B cell (primary cell): ENCODE results near the gene CKS2. TPM values are rescaled to one million over a fixed set of nuclear protein-coding genes. Genes with fewer than 3 reads are reported as not detected.

Experiments used
- ATAC-seq: fragments of 200-7000 bp; cut with Tn5 transposase; one replicate; pipeline ENCODE4 v1.10.0; 2021; ENCODE audit warnings: low read depth, mild to moderate bottlenecking, moderate number of reproducible peaks, moderate library complexity
- CTCF ChIA-PET: fragments of 350-600 bp; sonication (Branson Sonifier 250); formaldehyde crosslinking; loops from one replicate; lab custom pipeline; 2021; ENCODE audit warnings: antibody characterized with exemption, inconsistent platforms; lab: Charles Lee
- POLR2A ChIA-PET: fragments of 350-600 bp; sonication (Branson Sonifier 250); formaldehyde crosslinking; loops from one replicate; lab custom pipeline; 2021; ENCODE audit warnings: antibody characterized with exemption; lab: Charles Lee
- DNase-seq: peaks from one replicate; pipeline ENCODE4 v3.0.0; 2013
- H2AFZ ChIP-seq: 2 replicates; pipeline ENCODE4 v1.6.1; 2012; ENCODE audit warnings: mild to moderate bottlenecking, low read depth, low read length; ENCODE audit not compliant: insufficient read depth, poor library complexity, severe bottlenecking
- H3K27ac ChIP-seq, 2 donors: 1 replicate in 1 of 2; 2 replicates in 1 of 2; pipeline ENCODE4 v1.5.1; 2012 to 2013; ENCODE audit warnings: low read length in 2 of 2, mild to moderate bottlenecking in 2 of 2, moderate library complexity in 1 of 2
- H3K27me3 ChIP-seq, 4 experiments: fragments of 200-600 bp in 1 of 4; sonication (generic) in 1 of 4; replicated peaks in 1 of 4; 1 replicate in 2 of 4; 2 replicates in 2 of 4; pipeline versions ENCODE4 v1.6.1 to v1.7.0; 2013 to 2016; ENCODE audit warnings: low read length in 3 of 4, mild to moderate bottlenecking in 2 of 4, mixed read lengths in 1 of 4, moderate library complexity in 1 of 4; ENCODE audit not compliant: insufficient read depth in 4 of 4, control insufficient read depth in 3 of 4; ENCODE audit errors: control extremely low read depth in 1 of 4
- H3K36me3 ChIP-seq, 2 experiments: replicated peaks in 1 of 2; 1 replicate in 1 of 2; 2 replicates in 1 of 2; pipeline versions ENCODE4 v1.6.1 to v1.7.1; 2013; ENCODE audit warnings: low read length in 1 of 2; ENCODE audit not compliant: insufficient read depth in 2 of 2, control insufficient read depth in 1 of 2; ENCODE audit errors: control extremely low read depth in 1 of 2, extremely low read depth in 1 of 2
- H3K4me1 ChIP-seq, 2 donors: fragments of 200-600 bp in 1 of 2; sonication (generic) in 1 of 2; 1 replicate in 1 of 2; 2 replicates in 1 of 2; pipeline versions ENCODE4 v1.5.1 to v1.6.1; 2013 to 2017; ENCODE audit warnings: low read length in 2 of 2; ENCODE audit not compliant: control insufficient read depth in 2 of 2, insufficient read depth in 2 of 2
- H3K4me2 ChIP-seq: replicated peaks from 2 replicates; pipeline ENCODE3; 2012; ENCODE audit warnings: mild to moderate bottlenecking, low read depth, low read length; ENCODE audit not compliant: poor library complexity, severe bottlenecking
- H3K4me3 ChIP-seq, 5 experiments: fragments of 200-600 bp in 1 of 5; sonication (generic) in 1 of 5; 1 replicate in 3 of 5; 2 replicates in 2 of 5; pipeline versions ENCODE4 v1.5.1 to v1.7.0; 2011 to 2016; ENCODE audit warnings: low read length in 4 of 5, mild to moderate bottlenecking in 4 of 5, low read depth in 2 of 5, control low read depth in 1 of 5, moderate library complexity in 1 of 5; ENCODE audit not compliant: insufficient read depth in 1 of 5; ENCODE audit errors: control extremely low read depth in 1 of 5, extremely low read depth in 1 of 5
- H3K79me2 ChIP-seq: fragments of 200-600 bp; sonication (generic); one replicate; pipeline ENCODE4 v1.6.0; 2016; ENCODE audit warnings: low read length; ENCODE audit not compliant: control insufficient read depth, insufficient read depth
- H3K9ac ChIP-seq: fragments of 200-600 bp; sonication (generic); 2 replicates; pipeline ENCODE4 v1.6.1; 2017; ENCODE audit warnings: mild to moderate bottlenecking, low read length, moderate library complexity
- H3K9me3 ChIP-seq, 3 donors: one replicate each; pipeline versions ENCODE4 v1.6.1 to v1.7.1; 2013; ENCODE audit warnings: low read length in 2 of 3; ENCODE audit not compliant: control insufficient read depth in 2 of 3, insufficient read depth in 1 of 3; ENCODE audit errors: control extremely low read depth in 1 of 3
- H4K20me1 ChIP-seq: 2 replicates; pipeline ENCODE4 v1.6.0; 2012; ENCODE audit warnings: mild to moderate bottlenecking, low read length; ENCODE audit not compliant: insufficient read depth, control insufficient read depth, poor library complexity, severe bottlenecking
- H3K27ac Mint-ChIP-seq: one replicate; pipeline ENCODE4 v1.8.0; 2021; ENCODE audit warnings: mixed read lengths
- H3K27me3 Mint-ChIP-seq: one replicate; pipeline ENCODE4 v1.8.0; 2021; ENCODE audit warnings: mixed read lengths
- H3K4me1 Mint-ChIP-seq: one replicate; pipeline ENCODE4 v1.8.0; 2021; ENCODE audit warnings: mixed read lengths
- H3K4me3 Mint-ChIP-seq: one replicate; pipeline ENCODE4 v1.8.0; 2021; ENCODE audit warnings: mixed read lengths
- H3K9me3 Mint-ChIP-seq: one replicate; pipeline ENCODE4 v1.8.0; 2022; ENCODE audit warnings: mixed read lengths; ENCODE audit not compliant: insufficient read depth
- CTCF ChIP-seq: fragments of 200-600 bp; IDR thresholded peaks from one replicate; pipeline ENCODE4 v1.8.0; 2022; ENCODE audit warnings: antibody characterized with exemption, mild to moderate bottlenecking
- EZH2 ChIP-seq: IDR thresholded peaks from 2 replicates; pipeline ENCODE4 v1.6.1; 2012; ENCODE audit warnings: borderline replicate concordance, low read depth, mild to moderate bottlenecking, moderate library complexity, low read length; ENCODE audit not compliant: insufficient read depth, poor library complexity, severe bottlenecking
- WGBS: methylation state at CpG from one replicate; pipeline ENCODE4 v1.1.5; 2013; ENCODE audit warnings: missing lambda C conversion rate; ENCODE audit not compliant: insufficient coverage; 5-methylcytosine and 5-hydroxymethylcytosine counted together
- intact Hi-C: fragments of 100-400 bp; cut with micrococcal nuclease; formaldehyde crosslinking; loops from one replicate; pipeline ENCODE4 v1.10.0; 2022
- polyA plus RNA-seq: library from polyadenylated mRNA; depleted of rRNA; stranded (reverse); fragments of >200 nt; gene quantifications from 2 replicates; pipeline ENCODE4 v1.2.3, GENCODE V29; 2012
- total RNA-seq, 2 donors: library from RNA; stranded (reverse); fragments of 120-200 nt in 1 of 2; gene quantifications; 1 replicate in 1 of 2; 2 replicates in 1 of 2; pipeline versions ENCODE4 v1.2.3 to v1.2.4, GENCODE V29; 2013 to 2022

Gene CKS2
- total and polyA plus RNA-seq, 2 donors (not counting 1 experiment from before 2014, with no cell fraction given), result 11.5 to 64.4 TPM

GRCh38 chr9:89278551-89278950 lies 32.4 kb upstream of the CKS2 start:
- no peak for DNase-seq
- intact Hi-C loops, result loop anchor here (5.0 kb wide), 1 partner anchor 686 kb away; no protein-coding TSS in a partner anchor
- CTCF ChIA-PET, result interaction anchor here (0.8 to 1.1 kb wide), 2 partner anchors 10 to 684 kb away, joined by 3 to 4 read pairs; no protein-coding TSS in a partner anchor

More at GRCh38 chr9:89278551-89278950, 32.4 kb upstream of the CKS2 start:
- Histone ChIP-seq H3K9ac (no peak overlapping the region), H3K4me1 (no peaks in the 10 kb centered on the region), H3K36me3 (no peaks in the 10 kb centered on the region), H3K27me3 (no peaks in the 10 kb centered on the region), H3K27ac (no peak overlapping the region), H3K9me3 (peaks cover under 1 to 18% (median 14%) of the 10 kb centered on the region in 3 donors), H3K79me2 (no peaks in the 10 kb centered on the region), H2AFZ (no peak overlapping the region), H4K20me1 (no peaks in the 10 kb centered on the region), H3K4me2 (no peak overlapping the region), H3K4me3 (no peak overlapping the region)
- WGBS, result no CpG with 5 or more reads among the region's 2 CpGs
- no peak for ATAC-seq
- Mint-ChIP-seq H3K4me1 (no peaks in the 10 kb centered on the region), H3K4me3 (no peak overlapping the region), H3K27ac (no peak overlapping the region), H3K27me3 (peaks cover 4% of the 10 kb centered on the region), H3K9me3 (peaks cover 12% of the 10 kb centered on the region)
- no peak for TF ChIP-seq CTCF
- TF ChIP-seq EZH2, result no peak
- POLR2A ChIA-PET, result no interaction called here
